Kidney capillary endothelial cell (primary cell): ENCODE results near the gene RNF220.

Source experiments
- DNase-seq: peaks from one replicate; pipeline ENCODE4 v3.0.0-alpha.2; 2018; ENCODE audit warnings: low spot score

RNF220 gene

DNA sequence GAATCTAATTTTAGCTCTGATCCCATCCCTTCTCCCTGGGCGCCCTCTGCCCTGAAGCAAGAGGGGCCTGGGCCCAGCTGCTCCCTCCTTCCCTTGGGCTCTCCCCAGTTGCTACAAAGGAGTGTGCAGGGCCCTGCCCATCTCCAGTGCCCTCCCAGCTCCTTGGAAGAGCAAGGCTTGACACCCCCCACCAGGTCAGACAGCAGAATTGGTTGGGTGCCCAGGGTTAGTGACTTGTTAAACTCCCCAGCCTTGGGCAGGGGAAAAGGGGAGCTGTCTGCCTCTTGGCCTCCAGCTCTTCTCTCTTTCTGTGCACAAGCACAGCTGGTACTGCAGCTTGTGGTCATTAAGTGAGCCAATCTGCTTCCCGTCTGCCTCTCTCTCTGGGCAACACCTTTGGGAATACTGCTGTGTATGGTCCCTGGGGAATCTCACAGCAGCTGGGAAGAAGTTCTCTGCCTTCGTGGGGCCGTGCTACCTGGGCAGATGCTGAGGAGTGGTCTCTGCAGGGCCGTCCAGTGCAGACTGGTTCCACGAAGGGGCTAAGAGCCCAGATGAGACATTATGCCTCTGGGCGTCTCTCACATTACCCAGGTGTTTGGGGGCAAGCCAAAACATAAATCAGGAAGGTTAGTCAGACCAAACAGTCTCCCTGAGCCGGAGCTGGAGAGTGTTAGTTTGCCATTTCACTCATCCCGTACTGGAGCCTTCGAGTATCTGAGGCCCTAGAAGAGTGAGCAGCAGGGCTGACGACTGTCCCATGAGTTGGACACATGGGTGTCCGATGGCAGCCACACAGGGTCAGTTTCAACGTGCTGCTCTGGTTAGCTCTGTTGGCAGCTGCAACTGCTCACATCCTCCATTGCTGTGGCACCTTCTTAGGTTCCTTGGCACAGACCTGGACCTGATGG lies 231.9 kb downstream of the RNF220 start:
- no peak for DNase-seq

GRCh38 chr1:44637702-44638411 lies 232.8 kb downstream of the RNF220 start:
- DNase-seq, result no peak

DNA sequence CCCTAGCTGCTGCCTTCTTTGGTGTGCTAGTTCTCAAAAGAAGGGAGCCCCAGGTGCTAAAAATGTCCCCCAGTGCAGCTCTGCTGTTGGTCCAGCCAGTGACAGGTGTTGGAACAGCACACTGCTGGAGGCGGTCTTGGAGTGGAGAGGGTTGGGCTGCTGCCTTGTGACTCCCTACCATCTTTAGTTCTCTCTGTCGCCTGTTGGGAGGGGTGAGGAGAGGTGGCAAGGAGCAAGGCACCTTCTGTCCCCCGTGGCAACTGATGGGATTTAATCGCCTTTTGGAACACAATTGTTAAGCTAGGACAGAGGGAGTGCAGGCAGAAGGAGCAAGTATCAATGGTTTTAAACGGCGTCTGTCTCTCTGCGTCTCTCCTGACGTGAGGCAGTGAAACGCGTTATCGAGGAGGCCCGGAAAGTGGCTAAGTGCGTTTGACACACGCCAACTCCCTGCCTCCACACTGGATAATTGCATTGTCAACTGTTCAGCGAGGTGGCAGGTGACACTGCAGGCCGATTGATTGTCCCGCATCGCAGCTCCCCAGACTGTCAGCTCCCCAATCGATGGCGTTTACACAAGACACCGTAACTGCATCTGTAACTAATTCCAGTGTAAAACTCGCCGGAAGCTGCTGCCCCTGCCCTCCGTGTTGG lies 235.3 kb downstream of the RNF220 start:
- no peak for DNase-seq

- no peak for DNase-seq
Measured at GRCh38 chr1:44641126-44642102, 236.4 kb downstream of the RNF220 start.

- DNase-seq, result no peak
Measured at GRCh38 chr1:44642255-44642654, 237.2 kb downstream of the RNF220 start.

DNA sequence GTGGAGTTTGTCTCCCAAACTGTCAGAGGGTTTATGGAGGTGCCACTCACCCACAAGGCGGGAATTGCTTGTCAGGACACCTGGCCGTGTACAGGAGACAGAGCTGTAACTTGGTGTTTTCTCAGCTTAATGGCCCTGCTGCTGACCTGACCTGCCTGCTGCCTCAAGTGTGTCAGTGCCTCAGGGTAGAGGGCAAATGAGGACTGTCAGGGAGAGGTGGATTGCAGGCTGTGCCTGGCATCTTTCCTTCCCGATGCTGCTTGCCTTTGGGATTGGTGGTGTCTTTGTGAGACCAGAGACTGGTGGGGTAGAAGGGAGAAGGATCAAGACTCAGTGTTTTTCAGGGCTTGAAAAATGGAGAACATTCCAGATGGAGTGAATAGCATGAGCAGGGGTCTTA lies 237.9 kb downstream of the RNF220 start:
- no peak for DNase-seq

DNA sequence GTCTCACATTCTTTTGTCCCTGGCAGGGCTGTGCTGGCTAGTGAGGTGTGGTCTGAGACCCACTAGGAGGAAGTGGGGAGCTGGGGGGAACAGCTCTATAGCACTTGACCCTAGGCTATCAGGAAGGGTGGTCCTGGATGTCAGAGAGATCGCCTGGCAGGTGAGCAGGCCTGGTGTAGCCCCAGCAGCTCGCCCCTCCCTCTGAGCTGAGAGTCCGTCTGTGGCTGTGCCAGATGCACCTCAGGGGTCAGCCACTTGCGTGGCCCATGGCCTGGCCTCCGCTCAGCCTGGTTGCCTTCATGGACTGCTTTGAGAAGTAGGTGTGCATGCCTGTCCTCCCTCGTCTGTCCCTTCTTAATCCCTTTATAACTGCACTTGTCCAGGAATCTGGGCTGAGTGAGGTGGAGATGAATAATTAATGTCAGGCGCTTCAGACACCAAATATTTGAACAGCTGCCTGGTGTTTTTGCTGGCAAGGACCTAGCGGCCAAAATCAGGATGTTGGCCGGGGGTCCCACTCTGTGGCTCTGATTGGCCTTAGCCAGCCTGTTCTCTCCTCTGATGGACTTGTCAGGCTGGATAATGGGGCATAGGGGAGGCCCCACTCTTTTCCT lies 238.8 kb downstream of the RNF220 start:
- DNase-seq, result no peak

DNA sequence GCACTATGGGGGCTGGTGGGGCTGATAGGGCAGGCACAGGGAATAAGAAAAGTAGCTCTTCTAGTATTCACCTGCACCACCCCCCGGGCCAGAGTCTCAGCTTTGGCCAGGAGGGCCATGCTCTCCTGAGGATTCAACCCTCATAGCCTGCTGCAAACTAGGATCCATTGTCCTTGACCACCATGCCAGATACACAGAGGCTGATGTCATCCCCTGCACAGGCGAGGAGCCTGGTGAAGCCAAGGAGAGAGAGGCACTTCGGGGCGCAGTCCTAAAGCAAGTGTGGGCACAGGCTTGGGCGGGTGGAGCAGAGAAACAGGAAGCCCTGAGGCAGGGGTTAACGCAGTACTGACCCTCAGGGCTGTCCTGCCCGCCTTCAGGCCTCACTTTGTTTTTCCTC lies 239.8 kb downstream of the RNF220 start:
- no peak for DNase-seq

DNA sequence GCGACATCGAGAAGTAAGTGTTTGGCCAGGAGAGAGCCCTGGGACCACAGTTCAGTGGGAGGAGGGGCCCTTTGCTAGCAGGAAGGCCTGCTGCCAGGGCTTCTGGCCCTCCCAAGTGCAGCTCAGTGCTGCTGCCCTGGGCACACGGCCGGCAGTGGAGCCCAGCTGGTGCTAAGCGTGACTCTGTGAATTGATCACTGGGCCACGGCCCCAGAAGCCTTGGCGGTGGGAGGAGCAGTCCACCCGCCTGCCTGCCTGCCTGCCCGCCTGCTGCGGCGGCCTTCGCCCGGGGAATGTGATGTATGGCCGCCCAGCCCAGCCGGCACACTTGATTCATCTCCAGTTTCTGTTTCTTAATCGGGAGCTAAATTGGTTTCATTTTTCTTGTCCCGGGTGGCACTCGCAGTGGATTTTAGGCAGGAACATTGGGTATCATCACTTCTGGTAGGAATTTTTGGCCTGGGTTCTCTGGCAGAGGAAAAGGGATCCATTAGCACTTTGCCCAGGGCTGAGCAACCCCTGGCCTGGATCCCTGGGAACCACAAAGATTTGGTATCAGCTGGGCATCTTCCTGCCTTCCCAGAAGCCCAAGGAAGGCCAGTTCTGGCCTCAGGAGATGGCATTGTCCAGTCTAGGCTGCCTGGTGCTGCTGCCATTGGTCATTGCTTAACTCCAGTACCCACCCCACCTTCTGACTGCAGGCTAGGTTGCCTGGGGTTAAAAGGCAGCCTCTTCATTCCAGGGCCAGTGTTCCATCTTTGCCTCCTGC lies 240.6 kb downstream of the RNF220 start:
- DNase-seq, result no peak

GRCh38 chr1:44646261-44647110 lies 241.4 kb downstream of the RNF220 start:
- no peak for DNase-seq

DNA sequence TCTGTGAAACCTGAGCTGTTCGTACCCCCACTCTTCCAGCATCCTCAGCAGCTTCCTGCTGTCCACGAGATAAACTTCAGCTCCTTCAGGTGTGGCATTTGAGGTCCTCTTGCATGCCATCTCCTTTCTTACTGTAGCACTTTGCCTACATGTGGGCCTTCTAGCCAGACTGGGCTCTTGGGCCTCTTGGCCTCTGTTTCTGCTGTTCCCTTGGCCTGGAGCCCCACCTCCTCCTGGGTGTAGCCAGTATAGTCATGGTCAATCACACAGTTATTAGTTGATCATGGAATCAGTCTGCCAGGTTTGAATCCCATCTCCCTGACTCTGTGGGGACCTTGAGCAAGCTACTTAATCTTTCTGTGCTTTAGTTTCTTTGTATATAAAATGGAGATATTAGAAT lies 242.8 kb downstream of the RNF220 start:
- DNase-seq, result no peak

DNA sequence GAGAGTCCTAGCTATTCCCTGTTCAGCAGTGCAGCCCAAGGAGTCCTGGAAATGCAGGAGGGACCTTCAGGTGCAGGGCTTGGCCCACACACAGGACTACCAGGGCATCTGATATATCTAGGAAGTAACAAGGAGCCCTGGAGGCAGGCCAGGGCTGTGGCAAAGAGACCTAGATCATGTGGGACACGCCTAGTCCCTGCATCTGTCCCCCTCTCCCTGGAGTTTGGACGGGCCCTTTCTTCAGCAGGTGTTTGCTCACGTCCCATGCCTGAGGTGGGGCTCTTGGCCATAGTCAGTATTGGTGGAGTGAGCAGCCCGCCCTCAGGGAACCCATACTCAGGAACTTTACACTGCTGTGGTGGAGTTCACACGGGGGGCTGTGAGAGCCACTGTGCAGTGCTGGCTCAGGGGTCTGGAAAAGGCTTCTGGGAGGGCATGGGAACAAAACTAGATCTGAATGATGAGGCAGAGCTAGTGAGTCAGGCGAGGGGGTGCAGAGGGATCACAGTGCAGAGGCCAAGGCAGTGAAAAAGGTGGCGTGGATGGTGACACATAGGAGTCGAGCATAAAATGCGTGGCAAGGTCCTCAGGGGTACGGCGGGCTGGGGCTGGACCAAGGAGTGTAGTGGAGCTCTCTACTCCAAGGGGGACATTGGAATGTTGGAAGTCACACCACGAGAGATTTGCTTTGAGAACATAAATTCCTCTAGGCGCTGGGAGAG lies 243.6 kb downstream of the RNF220 start:
- DNase-seq, result no peak

DNA sequence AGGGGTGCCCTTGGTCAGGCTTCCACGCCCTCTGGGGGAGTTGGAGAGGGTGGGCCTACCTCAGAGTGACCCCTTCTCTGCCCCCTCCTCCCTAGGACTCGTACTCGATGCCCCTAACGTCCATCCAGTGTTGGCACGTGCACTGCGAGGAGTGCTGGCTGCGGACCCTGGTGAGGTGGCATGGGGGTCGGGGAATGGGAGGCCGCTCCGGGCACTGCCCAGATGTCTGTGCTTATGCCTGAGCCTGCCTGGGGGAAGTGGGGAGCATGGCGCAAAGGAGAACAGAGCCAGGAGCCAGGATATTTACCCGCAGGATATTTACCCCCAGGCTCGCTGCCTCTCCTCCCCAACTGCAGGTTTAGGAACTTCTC lies 244.7 kb downstream of the RNF220 start:
- DNase-seq, result no peak

DNA sequence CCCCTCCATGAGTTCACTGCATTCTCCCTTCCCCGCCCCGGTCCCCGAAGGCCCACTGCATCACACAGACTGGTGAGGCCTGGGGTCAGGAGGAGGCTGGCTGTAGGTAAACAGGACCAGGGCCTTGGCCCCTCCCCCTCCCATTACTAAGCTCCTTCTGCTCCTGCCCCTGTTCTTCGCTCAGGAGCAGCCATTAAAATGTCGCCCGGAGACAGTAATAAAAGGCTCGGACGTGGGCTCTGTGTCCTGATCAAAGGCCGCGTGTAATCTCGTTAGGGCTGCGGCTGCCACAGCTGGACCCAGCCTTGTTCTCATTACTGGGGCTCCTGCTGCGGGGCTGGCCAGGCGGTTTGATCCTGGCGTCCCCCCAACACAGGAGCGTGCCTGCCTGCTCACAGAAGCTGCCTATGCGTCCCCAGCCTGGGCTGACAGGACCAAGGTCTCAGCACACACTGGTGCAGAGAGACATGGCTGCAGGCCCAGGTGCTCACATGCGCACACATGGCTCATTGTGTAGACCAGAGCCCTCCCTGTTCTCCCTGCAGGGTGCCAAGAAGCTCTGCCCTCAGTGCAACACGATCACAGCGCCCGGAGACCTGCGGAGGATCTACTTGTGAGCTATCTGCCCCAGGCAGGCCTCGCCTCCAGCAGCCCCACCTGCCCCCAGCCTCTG lies 245.2 kb downstream of the RNF220 start:
- no peak for DNase-seq

DNA sequence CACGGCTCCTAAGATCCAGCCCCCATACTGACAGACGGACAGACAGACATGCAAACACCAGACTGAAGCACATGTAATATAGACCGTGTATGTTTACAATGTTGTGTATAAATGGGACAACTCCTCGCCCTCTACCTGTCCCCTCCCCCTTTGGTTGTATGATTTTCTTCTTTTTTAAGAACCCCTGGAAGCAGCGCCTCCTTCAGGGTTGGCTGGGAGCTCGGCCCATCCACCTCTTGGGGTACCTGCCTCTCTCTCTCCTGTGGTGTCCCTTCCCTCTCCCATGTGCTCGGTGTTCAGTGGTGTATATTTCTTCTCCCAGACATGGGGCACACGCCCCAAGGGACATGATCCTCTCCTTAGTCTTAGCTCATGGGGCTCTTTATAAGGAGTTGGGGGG lies 246.0 kb downstream of the RNF220 start:
- no peak for DNase-seq

DNA sequence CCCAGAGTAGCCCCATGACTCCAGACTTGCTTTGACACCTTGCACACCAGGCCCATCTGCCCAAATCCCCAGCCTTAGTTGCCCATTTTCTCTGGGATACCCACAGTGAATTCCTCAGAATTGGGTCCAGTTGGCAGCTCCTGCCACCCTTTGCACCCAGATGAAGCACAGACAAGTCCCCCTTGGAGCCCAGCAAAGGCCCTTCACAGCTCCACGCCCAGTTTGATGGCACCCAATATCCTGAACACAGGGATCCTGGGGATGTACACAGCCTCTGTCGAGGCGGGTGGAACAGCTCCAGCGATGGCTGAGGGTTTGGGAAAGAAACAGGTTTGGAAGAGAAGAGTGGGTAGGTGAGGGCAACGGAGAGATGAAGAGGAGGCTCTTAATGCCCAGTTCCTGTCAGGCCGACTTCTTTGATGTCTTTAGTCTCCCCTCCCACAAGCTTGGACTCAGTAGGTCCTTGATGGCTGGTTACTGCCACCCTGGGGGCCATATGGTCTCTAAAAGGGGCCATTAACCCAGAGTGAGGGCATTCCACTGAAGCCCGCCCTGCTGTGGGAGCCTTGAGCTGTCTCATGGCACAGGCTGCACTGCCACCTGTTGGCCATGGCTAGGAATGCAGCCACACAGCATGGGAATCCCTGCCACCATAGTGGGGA lies 247.5 kb downstream of the RNF220 start:
- peak; percentile 74 for DNase-seq

DNA sequence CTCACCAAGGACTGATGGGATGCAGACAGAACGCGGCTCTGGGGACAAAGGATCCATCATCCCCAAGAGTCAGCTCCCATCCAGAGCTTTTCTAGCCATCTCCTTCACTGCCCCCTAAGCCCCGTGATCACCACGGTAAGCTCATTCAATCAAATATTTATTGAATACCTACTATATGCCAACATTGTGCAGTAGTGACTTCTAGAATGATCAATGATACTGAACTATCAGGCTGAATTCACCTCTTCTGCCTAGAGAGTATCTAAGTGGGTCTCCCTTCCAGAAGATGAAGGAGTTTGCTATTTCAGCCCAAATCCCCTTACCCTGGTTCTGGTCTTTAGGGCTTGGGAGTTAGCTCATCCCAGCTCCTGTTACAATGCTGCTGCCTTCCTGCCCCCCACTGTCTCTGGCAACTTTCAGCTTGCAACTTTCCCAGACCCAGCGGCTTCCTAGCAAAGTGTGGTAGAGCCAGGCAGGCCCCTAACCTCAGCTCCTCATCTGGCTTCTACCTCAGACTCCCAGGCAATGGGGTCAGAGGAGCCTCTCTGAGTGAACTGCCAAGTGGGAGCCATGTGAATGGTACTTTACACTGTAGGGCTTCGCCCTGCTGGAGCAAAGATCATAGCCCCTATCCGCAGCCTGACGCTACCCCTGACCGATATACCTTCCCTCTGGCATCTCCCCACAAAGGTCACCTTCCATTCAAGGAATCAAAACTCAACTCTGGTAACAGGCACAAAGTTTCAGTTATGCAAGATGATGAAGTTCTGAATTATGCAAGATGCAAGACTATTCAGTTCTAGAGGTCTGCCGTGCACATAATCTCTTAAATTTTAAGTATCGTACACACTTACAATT lies 248.3 kb downstream of the RNF220 start:
- DNase-seq, result no peak
